HuH-7.5 (cell line): ENCODE results near the gene PCGF2.
A peak's percentile ranks its signal among the peaks of the same experiment; 100 is the strongest.
"Not testable (repeated sequence)": the region's sequence is repeated elsewhere in the genome, so short reads cannot be mapped to it uniquely, and the experiment has no call there.

Experiments used
- DNase-seq: peaks from one replicate; pipeline ENCODE4 v3.0.0; 2011; ENCODE audit warnings: low spot score

PCGF2 gene

DNA sequence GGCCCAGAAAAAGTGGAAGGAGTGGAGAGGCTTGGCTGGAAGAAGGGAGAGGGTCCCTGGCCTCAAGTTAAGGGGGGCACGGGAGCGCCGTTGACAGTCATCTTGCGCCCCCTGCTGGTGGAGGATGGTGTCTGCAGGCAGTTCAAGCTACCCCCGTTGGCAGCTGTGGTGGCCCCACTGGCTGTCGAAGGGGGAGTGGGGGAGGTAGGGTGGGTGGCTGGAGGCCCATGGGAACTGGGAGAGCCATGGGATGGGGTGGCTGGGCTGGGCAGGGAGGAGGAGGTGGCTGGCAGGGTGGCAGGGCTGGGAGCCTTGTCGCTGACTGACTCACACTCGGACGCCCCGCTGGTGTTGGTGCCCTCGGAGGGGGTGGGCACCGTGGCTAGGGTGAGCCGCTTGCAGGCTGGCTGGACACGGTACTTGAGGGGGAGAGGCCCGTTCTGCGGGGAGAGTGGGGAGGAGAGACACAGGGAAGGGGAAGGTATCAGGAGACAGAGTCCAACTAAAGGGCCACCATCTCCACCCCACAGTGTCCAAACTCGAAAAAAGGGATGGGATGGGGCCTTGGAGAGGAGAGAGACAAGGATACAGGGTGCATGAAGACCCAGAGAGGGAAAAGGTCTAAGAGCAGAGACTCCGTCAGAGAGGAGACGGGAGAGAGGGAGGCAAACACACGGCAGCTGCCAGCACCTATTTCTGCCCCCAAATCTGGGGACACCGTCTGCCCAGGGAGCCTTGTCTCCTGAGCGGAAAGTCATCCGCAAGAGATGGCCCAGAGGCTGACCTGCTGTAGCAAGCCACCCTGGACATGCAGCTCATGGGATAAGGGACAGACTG is 12.8 kb downstream of the PCGF2 start:
- DNase-seq, result peak; percentile 81

DNA sequence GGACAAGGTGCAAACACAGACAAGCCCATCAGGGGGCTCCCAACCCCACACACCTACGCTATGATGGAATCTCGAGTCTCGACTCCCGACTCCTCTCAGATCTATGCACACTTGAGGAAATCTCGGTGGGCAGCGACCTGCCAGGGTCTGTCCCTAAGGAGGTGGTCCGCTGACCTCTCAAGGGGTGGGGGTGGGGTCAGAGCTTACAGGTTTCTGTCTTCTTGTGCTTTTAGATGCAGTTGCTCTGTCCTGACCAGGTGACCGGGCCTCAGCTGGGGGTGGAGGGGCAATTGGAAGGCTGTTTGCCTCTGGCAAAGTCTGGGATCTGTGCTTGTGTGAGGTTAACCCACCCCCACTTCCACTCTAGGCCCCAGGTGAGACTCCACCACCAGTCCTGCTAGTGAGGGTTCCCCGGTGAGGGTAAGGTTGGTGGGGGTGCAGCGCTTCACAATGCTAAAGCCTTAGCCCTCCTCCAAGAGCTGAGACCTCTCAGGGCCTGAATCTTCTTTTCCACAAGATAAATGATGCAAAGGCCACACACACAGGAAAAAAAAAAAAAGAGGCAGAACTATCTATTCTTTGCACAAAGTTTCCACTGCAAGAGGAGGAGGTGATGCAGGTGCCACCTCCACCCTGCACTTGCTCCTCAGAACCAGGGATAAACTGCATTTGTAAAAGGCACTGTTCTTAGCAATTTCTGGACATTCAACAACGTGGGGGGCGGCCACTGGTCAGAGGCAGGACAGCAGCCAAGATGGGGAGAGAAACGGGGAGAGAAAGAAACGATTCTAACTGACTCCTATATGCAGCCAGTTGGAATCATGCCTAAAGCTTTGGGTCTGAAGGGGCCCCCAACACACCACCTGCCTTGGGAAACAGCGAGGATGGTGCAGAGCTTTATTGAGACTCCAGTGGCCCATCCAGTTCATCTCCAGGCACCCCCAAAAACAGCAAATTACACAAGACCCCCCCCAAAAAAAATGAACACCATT is 13.9 kb downstream of the PCGF2 start:
- DNase-seq, result peak; percentile 54

DNA sequence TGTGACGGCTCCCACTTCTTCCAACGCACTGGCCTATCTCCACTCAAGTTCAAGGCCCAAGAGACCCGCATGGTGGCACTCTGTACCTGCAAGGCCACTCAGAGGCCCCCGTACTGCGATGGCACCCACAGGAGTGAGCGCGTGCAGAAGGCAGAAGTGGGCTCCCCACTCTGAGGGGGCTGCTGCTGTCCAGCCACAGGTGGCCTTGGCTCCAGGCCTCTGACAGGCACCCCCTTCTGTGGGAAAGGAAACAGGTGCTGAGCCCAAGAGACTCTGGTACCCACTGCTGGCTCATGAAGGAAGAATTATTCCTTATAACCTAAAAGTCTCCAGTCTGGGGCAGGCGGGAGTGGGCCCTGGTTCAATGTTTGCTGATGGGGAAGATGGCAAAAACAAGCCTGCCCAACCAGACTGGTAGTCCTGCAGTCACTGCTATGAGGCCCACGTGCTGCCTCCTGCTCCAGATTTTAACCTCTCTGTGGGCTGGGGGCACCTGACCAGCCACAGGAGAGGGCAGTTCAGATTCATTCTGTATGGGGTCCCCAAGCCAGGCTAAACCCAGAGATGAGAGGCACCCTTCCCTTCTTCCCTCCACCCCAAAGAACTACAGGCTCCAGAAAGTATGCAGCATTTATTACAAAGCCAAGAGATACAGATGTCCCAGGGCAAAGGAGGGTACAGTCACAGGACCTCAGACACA is 14.7 kb downstream of the PCGF2 start:
- DNase-seq, result no peak

DNA sequence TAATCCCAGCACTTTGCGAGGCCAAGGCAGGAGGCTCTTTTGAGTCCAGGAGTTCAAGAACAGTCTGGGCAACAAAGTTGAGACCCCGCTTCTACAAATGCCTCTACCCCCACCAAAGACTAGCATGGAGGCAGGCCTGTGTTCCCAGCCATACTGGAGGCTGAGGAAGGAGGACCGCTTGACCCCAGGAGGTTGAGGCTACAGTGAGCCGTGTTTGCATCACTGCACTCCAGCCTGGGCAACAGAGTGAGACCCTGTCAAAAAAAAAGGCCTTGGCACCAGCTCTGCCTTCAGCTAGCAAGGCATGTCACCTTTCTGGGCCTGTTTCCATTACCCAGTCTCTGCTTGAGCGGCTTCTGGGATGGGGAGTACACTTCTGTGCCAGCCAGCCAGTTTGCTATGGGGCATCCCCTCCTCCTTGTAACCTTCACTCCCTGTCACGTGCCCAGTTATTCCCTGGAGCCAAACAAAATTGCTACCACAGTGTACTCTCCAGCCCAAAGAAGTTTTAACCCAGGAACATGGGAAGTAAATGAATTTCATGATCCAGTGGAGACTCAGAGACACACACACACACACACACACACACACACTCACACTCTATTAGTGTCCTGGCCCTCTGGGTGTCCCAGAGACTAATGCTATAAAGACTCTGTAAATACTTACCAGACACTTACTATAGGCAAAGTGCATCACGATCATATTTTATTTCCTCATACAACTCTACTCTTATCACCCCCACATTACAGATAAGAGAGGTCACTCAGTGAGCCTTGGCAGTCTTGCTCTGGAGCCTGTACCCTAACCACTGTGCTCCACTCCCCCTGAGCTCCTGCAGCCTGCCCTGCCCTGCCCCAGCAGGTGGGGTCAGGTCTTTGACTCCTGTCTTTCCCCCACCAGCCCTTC is 15.5 kb downstream of the PCGF2 start:
- DNase-seq, result no peak

DNA sequence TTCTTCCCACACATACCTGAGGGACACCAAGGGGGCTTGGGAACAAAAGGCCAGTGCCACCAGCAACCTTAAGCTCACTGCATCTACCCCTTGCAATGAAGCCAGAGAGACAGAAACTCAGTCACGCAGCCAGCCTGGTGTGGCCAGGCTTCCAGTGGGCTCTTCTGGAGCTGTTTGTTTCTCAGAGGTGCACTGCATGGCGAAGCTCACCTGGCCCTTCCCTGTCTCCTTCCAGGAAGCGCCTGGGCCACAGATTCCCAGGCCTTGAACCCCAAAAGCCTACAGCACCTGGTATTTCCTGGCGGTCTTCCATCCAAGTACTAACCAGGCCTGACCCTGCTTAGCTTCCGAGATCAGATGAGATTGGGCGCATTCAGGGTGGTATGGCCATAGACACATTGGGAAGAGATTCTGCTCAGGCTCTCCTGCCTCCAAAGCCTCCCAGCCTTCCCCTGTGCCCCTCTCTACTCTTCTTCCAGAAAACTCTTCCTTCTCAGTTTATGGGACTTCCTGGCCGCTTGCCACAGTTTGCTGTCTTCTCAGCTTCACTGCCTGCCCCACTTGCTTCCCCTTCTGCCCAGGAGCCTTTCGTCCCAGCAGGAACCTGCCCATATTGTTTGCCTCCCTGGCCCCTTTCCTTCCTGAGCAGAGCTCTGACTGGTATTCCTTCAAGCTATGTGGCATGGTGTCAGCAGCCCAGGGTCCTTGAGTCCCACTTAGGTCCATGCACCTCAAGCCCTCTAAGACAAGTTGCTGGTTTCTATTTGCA is 16.4 kb downstream of the PCGF2 start:
- DNase-seq, result no peak

DNA sequence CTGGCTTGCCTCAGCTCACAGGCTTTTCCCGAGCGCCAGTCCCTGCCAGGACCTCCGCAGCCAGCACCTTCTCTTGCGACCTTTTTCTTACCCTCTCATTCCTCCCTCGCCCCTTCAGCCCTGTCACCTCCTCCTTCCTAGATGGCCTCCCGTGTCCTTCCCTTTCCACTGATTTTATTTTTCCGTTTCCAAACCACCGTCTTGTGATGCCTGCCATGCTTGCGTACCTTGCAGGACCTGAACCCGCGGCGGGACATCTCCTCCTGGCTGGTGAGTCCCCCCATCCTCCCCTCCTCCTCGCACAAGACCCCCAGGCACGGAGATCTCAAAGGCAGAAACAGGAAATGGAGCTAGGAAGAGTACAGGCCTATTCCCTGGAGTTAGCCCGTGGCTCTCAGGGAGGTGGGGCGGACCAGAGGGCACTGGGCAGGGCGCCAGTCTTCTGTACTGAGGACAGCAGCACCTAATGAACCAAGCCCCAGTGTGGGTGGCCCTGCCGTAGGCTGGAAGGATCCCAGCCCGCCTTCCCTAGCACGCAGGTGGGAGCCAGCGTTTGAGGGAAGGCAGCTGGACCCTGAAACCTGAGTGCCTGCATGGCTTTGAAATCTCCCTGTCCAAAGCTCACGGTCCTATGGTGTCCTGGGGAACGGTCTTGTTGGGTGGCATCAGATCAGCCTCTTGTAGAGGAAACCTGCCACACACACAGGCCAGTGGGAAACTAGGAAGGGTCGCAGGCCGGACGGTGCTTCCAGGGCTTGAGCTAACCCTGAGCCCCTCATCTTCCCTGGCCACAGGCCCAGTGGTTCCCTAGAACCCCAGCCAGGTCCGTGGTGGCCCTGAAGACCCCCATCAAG is 17.4 kb downstream of the PCGF2 start:
- peak; percentile 69 for DNase-seq

DNA sequence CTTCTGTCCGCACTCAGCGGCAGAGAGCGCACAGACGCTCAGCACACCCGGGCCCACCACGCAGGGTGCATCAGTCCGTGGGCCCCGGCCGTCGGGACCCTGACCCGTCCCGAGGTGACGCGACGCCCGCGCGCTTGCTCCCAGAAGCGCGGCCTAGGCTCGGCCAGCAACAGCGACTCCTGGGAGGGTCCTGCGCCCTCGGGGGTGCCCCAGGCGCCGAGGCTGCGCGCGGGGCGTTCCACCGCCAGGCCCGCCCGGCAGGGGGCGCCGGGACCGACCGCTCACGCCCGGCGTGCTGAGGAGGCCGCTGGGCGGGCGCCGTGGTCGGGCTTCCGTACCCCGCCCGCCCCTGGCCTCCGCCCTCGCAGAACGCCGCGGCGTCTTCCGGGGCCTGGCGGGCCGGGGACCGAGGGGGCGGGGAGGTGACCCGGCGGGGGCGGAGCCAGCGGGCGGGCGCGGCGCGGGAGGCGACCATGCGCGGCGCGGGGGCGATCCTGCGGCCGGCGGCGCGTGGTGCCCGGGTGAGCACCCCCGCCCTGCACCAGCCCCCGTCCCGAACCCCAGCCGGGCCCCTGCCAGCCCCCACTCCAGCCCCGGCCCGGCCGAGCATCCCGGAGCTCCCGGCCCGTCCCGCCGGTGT is 18.1 kb downstream of the PCGF2 start, which contains the start of gene CISD3:
CISD3 (plus strand) TSS at position 456 of the 640 bp plus-strand sequence; CDS start at position 474, 18 bp downstream.
- DNase-seq, result peak; percentile 89

DNA sequence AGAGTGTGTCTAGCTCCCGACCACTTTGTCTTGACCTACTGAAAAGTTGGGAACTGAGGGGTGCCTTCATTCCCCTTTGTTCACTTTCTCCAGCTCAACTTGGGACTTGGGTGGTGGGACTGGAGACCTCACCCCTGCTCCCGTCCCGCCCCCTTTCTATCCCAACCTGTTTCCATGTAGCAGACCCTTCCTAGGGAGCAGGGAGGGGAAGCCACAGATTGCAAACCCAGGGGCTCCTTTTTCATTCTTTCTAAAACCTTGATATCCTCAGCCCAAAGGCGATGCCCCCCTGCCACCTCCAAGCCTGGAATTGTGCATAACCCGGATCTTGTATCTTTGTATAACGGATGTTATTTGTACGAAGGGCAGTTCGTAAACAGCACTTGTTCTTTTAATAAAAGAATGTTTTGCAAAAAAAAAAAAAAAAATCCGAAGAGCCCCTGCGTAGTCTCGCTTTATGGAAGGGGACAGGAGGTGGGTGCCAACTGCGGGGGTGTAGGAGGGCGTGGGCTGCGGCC is 18.7 kb downstream of the PCGF2 start:
- no peak for DNase-seq

DNA sequence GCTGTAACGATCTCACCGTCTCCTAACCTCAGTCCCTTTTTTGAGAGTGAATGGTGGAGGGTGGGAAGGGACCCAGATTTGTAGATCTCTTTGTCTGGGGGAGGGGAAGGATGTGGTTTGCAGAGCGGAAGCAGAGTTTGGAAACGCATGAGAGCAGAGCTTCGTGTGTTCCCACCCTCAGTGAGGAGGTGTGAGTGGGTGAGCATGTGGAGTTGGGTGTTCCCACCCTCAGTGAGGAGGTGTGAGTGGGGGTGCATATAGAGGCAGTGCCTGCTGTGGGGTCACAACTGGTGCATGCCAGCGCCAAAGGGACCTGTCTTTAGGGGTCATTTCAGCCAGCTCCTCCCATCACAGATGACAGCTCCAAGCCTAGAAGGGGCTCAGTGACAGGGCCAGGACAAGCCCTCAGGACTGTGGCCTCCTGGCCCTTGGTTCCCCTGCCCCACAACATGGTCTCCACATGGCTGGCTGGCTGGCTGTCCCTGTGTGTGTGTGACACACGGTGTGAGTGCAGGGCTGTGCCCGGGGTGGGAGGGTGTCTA is 19.8 kb downstream of the PCGF2 start:
- DNase-seq, result no peak

DNA sequence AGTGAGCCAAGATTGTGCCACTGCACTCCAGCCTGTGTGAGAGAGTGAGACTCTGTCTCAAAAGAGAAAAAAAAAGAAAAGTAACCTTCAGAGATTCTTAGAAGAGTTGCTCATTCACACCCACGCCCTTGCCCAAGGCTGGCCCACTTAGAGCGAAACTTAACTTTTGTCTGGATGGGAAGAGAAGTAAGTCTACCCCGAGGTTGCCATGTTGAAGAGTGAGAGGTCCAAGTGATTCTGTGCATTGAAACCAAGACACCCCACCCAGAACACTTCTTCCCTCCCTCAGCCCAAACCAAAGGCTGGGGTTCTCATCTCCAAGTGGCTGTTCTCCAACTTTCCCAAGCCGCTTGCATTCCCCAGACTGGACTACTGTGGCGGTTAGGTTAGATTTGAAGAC is 20.4 kb downstream of the PCGF2 start:
- DNase-seq, result no peak

DNA sequence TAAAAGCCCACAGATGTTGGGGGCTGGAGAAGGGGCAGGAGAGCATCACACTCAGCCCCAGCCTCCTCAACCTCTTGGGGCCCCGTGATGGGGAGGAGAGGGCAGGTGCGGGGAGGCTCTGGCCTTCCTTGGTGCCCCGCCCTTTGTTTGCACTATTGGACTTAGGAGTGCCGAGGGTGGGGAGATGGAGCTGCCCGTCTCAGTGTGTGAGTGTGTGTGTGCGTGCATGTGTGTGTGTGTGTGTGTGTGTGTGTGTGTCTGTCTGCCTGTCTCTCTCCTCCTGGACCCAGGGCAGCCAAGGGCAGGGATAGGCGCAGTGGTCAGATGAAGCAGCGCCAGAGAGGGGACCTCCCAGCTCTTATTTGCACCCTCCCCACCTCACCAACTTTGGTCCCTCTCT is 22.0 kb downstream of the PCGF2 start:
- not testable (repeated sequence) for DNase-seq

DNA sequence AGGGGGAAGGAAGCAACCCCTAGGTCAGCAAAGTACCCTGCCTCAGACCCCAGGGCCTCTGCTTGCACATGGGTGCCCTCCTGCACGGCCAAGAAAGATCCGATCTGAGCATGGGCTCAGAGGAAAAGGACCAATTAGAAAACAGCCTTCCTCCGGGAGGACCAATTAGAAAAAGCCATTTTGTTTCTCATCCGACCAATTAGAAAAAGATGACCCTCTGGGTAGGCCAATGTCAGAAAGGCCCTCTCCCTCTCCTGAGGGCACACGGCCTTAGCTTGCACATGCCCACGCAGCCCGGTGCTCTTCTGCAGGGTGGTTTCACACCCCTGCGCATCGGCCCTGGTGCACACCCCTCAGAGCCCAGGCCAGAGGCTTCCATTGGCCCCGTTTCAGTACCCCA is 23.1 kb downstream of the PCGF2 start:
- DNase-seq, result no peak

DNA sequence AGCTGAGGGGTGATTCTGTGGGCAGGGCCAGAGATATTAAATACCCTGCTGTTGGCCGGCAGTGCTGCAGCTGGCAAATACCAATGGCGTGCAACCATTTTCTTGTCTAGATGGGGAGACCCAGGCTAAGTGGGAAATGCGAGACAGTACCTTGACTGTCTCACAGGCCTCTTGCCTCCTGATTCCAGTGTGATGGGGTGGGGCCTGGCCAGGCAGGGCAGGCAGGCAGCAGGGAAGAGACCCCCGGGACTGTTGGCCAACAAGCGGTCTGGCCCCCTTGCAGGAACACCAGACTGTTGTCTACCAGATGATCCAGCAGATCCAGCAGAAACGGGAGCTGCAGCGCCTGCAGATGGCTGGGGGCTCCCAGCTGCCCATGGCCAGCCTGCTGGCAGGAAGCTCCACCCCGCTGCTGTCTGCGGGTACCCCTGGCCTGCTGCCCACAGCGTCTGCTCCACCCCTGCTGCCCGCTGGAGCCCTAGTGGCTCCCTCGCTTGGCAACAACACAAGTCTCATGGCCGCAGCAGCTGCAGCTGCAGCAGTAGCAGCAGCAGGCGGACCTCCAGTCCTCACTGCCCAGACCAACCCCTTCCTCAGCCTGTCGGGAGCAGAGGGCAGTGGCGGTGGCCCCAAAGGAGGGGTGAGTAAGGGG is 23.7 kb downstream of the PCGF2 start:
- DNase-seq, result no peak

DNA sequence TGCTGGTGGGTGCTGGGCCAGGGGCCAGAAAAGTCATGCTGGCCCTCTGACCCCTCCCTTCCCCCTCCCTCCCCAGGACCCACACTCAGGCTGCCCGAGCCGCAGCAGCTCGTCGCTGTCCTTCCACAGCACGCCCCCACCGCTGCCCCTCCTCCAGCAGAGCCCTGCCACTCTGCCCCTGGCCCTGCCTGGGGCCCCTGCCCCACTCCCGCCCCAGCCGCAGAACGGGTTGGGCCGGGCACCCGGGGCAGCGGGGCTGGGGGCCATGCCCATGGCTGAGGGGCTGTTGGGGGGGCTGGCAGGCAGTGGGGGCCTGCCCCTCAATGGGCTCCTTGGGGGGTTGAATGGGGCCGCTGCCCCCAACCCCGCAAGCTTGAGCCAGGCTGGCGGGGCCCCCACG is 26.3 kb downstream of the PCGF2 start:
- DNase-seq, result no peak

DNA sequence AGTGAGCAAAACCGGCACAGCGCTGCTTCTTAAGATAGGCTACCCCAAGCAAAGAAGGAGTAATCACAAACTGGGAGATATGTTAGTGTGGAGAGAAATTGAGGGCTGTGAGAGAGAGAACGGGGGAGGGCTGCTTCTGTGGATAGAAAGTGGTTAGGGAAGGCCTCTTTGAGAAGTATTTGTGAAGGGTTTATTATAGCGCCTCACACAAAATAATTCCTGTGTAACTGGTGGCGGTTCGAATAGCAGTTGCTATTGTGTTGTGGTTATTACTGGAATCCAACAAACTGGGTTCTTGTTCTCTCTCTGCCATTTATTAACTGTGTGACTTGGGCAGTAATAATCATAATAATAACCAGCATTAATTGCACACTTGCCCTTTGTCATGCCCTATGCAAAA is 27.2 kb downstream of the PCGF2 start:
- DNase-seq, result no peak

DNA sequence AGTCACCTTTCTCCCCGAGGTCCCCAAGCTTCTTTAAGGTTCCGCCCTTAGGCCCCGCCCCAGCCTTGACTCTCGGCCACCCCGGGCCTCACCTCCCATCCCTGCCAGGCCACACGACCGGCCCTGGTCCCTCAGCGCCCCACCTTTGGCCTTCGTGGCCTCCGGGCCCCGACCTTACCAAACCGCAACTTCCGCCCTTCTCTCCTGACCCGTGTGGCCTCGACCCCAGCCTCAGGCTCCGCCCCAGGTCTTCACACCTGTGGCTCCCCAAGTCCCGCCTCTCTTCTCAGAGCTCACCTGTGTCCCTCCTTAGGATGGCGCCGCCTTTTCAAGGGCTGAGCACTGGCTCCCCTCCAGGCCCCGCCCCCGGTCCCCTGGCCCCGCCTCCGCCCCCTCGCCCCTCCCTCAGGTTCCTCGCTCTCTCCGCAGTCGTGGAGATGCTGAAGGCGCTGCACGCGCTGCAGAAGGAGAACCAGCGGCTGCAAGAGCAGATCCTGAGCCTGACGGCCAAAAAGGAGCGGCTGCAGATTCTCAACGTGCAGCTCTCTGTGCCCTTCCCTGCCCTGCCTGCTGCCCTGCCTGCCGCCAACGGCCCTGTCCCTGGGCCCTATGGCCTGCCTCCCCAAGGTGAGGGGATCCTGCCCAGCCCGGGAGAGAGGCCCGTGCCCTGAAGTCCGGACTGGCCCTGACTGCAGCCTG is 28.0 kb downstream of the PCGF2 start:
- DNase-seq, result no peak

DNA sequence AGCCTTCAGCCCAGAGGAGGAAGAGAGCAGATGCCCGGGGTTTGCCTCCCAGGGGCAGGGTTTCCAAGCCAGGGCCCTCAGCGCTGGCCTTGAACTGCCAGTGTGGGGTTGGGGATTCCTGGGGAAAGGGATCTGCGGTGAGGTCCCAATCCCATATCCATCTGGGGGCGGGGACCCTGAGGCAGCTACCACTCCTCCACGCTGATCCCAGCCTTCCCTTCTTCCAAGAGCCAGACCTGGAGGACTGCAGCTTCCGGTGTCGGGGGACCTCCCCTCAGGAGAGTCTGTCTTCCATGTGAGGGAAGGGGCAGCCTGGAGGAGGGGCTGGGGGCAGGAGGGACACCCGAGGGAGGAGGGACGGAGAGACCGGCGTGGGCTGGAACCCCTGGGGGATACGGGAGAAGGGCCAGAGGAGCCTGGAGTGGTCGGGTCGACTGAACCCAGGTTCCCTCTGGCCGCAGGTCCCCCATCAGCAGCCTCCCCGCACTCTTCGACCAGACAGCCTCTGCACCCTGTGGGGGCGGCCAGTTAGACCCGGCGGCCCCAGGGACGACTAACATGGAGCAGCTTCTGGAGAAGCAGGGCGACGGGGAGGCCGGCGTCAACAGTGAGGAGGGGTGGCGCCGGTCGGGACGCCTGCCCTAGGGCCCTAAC is 28.7 kb downstream of the PCGF2 start:
- no peak for DNase-seq
